ENCODE data around the gene HMCN2.

DNA sequence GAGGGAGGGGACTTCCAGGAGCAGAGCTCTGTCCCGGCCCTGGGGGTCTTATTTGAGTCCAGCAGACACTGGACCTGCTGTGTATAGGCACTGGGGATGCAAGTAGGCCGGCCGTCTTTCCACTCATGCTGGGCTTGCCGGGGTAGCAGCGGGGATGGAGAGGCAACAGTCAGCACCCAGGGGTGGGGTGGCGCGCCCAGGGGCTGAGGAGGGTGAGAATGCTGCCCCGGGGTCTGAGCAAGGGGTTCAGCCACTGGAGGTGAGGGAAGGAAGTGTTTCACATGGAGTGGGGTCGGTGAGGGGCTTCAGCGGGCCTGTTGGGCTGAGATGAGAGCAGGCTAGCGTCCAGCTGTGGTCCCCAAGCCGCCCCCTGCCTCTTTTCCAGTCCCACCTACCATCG, 88.8 kb downstream of the HMCN2 start:
- TF ChIP-seq, protein P1, sequence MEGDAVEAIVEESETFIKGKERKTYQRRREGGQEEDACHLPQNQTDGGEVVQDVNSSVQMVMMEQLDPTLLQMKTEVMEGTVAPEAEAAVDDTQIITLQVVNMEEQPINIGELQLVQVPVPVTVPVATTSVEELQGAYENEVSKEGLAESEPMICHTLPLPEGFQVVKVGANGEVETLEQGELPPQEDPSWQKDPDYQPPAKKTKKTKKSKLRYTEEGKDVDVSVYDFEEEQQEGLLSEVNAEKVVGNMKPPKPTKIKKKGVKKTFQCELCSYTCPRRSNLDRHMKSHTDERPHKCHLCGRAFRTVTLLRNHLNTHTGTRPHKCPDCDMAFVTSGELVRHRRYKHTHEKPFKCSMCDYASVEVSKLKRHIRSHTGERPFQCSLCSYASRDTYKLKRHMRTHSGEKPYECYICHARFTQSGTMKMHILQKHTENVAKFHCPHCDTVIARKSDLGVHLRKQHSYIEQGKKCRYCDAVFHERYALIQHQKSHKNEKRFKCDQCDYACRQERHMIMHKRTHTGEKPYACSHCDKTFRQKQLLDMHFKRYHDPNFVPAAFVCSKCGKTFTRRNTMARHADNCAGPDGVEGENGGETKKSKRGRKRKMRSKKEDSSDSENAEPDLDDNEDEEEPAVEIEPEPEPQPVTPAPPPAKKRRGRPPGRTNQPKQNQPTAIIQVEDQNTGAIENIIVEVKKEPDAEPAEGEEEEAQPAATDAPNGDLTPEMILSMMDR (IDR thresholded peaks at IDR 0.05): no peak
- TF ChIP-seq POLR2A (IDR thresholded peaks at IDR 0.05): no peak

All from uterus (tissue), 2 donors.